ENCODE data around the gene PDP2.
"Not testable (repeated sequence)": the region's sequence is repeated elsewhere in the genome, so short reads cannot be mapped to it uniquely, and the experiment has no call there.

Gene PDP2

GRCh38 chr16:66895999-66896398 lies 15.7 kb downstream of the PDP2 start:
- no peaks in the 10 kb centered on the region for H3K27me3 Mint-ChIP-seq
- no peaks in the 10 kb centered on the region for H3K9me3 Mint-ChIP-seq
- DNase-seq (ENCODE audit: low spot score in 2 of 2) (no peak), ATAC-seq (replicated peaks; ENCODE audit: extremely low read depth, poor library complexity, severe bottlenecking) (no peak)
- H3K36me3 Mint-ChIP-seq (ENCODE audit: insufficient read depth) = peaks cover 3% of the 10 kb centered on the region
- peak overlapping the region; percentile 50 for H3K27ac Mint-ChIP-seq (ENCODE audit: low read depth)
- H3K4me3 Mint-ChIP-seq = no peak overlapping the region
- H3K4me1 Mint-ChIP-seq = peaks cover 8% of the 10 kb centered on the region

GRCh38 chr16:66896682-66897081 lies 16.4 kb downstream of the PDP2 start:
- H3K36me3 Mint-ChIP-seq (ENCODE audit: insufficient read depth); H3K27ac Mint-ChIP-seq (ENCODE audit: low read depth); DNase-seq (ENCODE audit: low spot score in 2 of 2); H3K4me1 Mint-ChIP-seq; ATAC-seq (replicated peaks; ENCODE audit: extremely low read depth, poor library complexity, severe bottlenecking); H3K27me3 Mint-ChIP-seq; H3K4me3 Mint-ChIP-seq; H3K9me3 Mint-ChIP-seq: not testable (repeated sequence)

- no peak for ATAC-seq (replicated peaks; ENCODE audit: extremely low read depth, poor library complexity, severe bottlenecking)
- Mint-ChIP-seq H3K4me3 (no peak overlapping the region), H3K9me3 (no peaks in the 10 kb centered on the region), H3K36me3 (ENCODE audit: insufficient read depth) (peaks cover 1% of the 10 kb centered on the region), H3K27me3 (no peaks in the 10 kb centered on the region), H3K4me1 (peaks cover 8% of the 10 kb centered on the region), H3K27ac (ENCODE audit: low read depth) (no peak overlapping the region)
- no peak for DNase-seq (ENCODE audit: low spot score in 2 of 2)
Observed at GRCh38 chr16:66898207-66898606, 17.9 kb downstream of the PDP2 start.

GRCh38 chr16:66898933-66899309 lies 18.6 kb downstream of the PDP2 start:
- no peak overlapping the region for H3K4me3 Mint-ChIP-seq
- H3K27me3 Mint-ChIP-seq = no peaks in the 10 kb centered on the region
- no peak overlapping the region for H3K27ac Mint-ChIP-seq (ENCODE audit: low read depth)
- H3K4me1 Mint-ChIP-seq = peaks cover 8% of the 10 kb centered on the region
- H3K36me3 Mint-ChIP-seq (ENCODE audit: insufficient read depth) = peaks cover 1% of the 10 kb centered on the region
- no peaks in the 10 kb centered on the region for H3K9me3 Mint-ChIP-seq
- DNase-seq (ENCODE audit: low spot score in 2 of 2) (no peak), ATAC-seq (replicated peaks; ENCODE audit: extremely low read depth, poor library complexity, severe bottlenecking) (no peak)

GRCh38 chr16:66899310-66899944 lies 19.1 kb downstream of the PDP2 start:
- H3K36me3 Mint-ChIP-seq (ENCODE audit: insufficient read depth) = peaks cover under 1% of the 10 kb centered on the region
- DNase-seq (ENCODE audit: low spot score in 2 of 2) (no peak), ATAC-seq (replicated peaks; ENCODE audit: extremely low read depth, poor library complexity, severe bottlenecking) (no peak)
- no peaks in the 10 kb centered on the region for H3K9me3 Mint-ChIP-seq
- no peak overlapping the region for H3K4me3 Mint-ChIP-seq
- no peaks in the 10 kb centered on the region for H3K27me3 Mint-ChIP-seq
- H3K4me1 Mint-ChIP-seq = peaks cover 8% of the 10 kb centered on the region
- H3K27ac Mint-ChIP-seq (ENCODE audit: low read depth) = no peak overlapping the region

GRCh38 chr16:66899945-66900710 lies 19.8 kb downstream of the PDP2 start:
- Mint-ChIP-seq H3K27me3 (no peaks in the 10 kb centered on the region), H3K27ac (ENCODE audit: low read depth) (no peak overlapping the region), H3K4me3 (no peak overlapping the region), H3K36me3 (ENCODE audit: insufficient read depth) (no peaks in the 10 kb centered on the region), H3K4me1 (peaks cover 2% of the 10 kb centered on the region), H3K9me3 (no peaks in the 10 kb centered on the region)
- no peak for ATAC-seq (replicated peaks; ENCODE audit: extremely low read depth, poor library complexity, severe bottlenecking)
- DNase-seq (ENCODE audit: low spot score in 2 of 2) = no peak

- no peaks in the 10 kb centered on the region for H3K27me3 Mint-ChIP-seq
- no peak overlapping the region for H3K4me3 Mint-ChIP-seq
- no peaks in the 10 kb centered on the region for H3K9me3 Mint-ChIP-seq
- ATAC-seq (replicated peaks; ENCODE audit: extremely low read depth, poor library complexity, severe bottlenecking) (no peak), DNase-seq (ENCODE audit: low spot score in 2 of 2) (no peak)
- no peak overlapping the region for H3K27ac Mint-ChIP-seq (ENCODE audit: low read depth)
- peaks cover 2% of the 10 kb centered on the region for H3K4me1 Mint-ChIP-seq
- no peaks in the 10 kb centered on the region for H3K36me3 Mint-ChIP-seq (ENCODE audit: insufficient read depth)
Observed at GRCh38 chr16:66900721-66901441, 20.6 kb downstream of the PDP2 start.

- no peak for ATAC-seq (replicated peaks; ENCODE audit: extremely low read depth, poor library complexity, severe bottlenecking)
- H3K9me3 Mint-ChIP-seq = no peaks in the 10 kb centered on the region
- no peaks in the 10 kb centered on the region for H3K27me3 Mint-ChIP-seq
Observed at GRCh38 chr16:66901626-66902025, 21.3 kb downstream of the PDP2 start.

GRCh38 chr16:66902648-66903543 lies 22.6 kb downstream of the PDP2 start:
- no peak overlapping the region for H3K4me3 Mint-ChIP-seq
- H3K27ac Mint-ChIP-seq (ENCODE audit: low read depth) = no peak overlapping the region
- no peak for DNase-seq (ENCODE audit: low spot score in 2 of 2)
- H3K9me3 Mint-ChIP-seq = no peaks in the 10 kb centered on the region
- ATAC-seq (replicated peaks; ENCODE audit: extremely low read depth, poor library complexity, severe bottlenecking) = no peak
- H3K4me1 Mint-ChIP-seq = peaks cover 10% of the 10 kb centered on the region
- H3K36me3 Mint-ChIP-seq (ENCODE audit: insufficient read depth) = no peaks in the 10 kb centered on the region
- no peaks in the 10 kb centered on the region for H3K27me3 Mint-ChIP-seq

More at GRCh38 chr16:66901626-66902025, 21.3 kb downstream of the PDP2 start:
- H3K27ac Mint-ChIP-seq (ENCODE audit: low read depth) = no peak overlapping the region
- peaks cover 10% of the 10 kb centered on the region for H3K4me1 Mint-ChIP-seq
- no peak for DNase-seq (ENCODE audit: low spot score in 2 of 2)
- H3K36me3 Mint-ChIP-seq (ENCODE audit: insufficient read depth) = no peaks in the 10 kb centered on the region
- H3K4me3 Mint-ChIP-seq = no peak overlapping the region

- ATAC-seq (replicated peaks; ENCODE audit: extremely low read depth, poor library complexity, severe bottlenecking) (no peak), DNase-seq (ENCODE audit: low spot score in 2 of 2) (no peak)
- H3K9me3 Mint-ChIP-seq = no peaks in the 10 kb centered on the region
- H3K36me3 Mint-ChIP-seq (ENCODE audit: insufficient read depth) = no peaks in the 10 kb centered on the region
- H3K27me3 Mint-ChIP-seq = no peaks in the 10 kb centered on the region
- no peak overlapping the region for H3K4me3 Mint-ChIP-seq
- peaks cover 10% of the 10 kb centered on the region for H3K4me1 Mint-ChIP-seq
- H3K27ac Mint-ChIP-seq (ENCODE audit: low read depth) = no peak overlapping the region
Observed at GRCh38 chr16:66903544-66904427, 23.5 kb downstream of the PDP2 start.

- H3K4me3 Mint-ChIP-seq = no peak overlapping the region
- H3K9me3 Mint-ChIP-seq = no peaks in the 10 kb centered on the region
- no peaks in the 10 kb centered on the region for H3K27me3 Mint-ChIP-seq
- H3K27ac Mint-ChIP-seq (ENCODE audit: low read depth) = no peak overlapping the region
- DNase-seq (ENCODE audit: low spot score in 2 of 2) (no peak), ATAC-seq (replicated peaks; ENCODE audit: extremely low read depth, poor library complexity, severe bottlenecking) (no peak)
- peaks cover 10% of the 10 kb centered on the region for H3K4me1 Mint-ChIP-seq
- H3K36me3 Mint-ChIP-seq (ENCODE audit: insufficient read depth) = no peaks in the 10 kb centered on the region
Observed at GRCh38 chr16:66904428-66904845, 24.1 kb downstream of the PDP2 start.
